Measurements from ENCODE around the gene HIRIP3.

The HIRIP3 gene

DNA sequence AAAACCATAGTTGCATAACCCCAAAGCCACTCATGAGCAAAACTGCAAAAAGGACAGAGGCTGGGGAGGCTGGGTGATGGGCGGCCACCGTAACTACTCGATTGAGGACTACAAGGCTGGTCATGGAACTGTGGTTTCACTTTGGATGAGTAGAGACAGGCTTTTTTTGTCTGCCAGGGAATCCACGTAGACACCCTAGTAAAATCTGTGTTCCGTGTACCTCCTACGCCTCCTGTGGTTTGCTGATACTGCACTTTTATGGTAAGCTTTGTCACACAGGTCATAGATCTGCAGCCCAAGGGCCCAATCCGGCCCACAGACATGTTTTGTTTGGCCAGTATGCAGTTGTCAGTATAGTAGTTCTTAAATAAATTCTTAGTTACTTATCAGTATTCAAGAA, 37.9 kb upstream of the HIRIP3 start:
- Histone ChIP-seq H3K27ac (ENCODE audit: low read depth, low read length) (no peak overlapping the region), H3K4me1 (ENCODE audit: control insufficient read depth, low read length) (0 out of 2 replicates have a peak, but pooled peaks cover 3% of the 10 kb centered on the region), H3K4me3 (ENCODE audit: low read length) (no peak overlapping the region), H4K20me1 (ENCODE audit: control insufficient read depth, insufficient read depth, low read depth, low read length) (no peaks in the 10 kb centered on the region), H3K27me3 (ENCODE audit: control insufficient read depth, low read length) (peaks cover 28% of the 10 kb centered on the region), H3K9me3 (ENCODE audit: control insufficient read depth, insufficient read depth, low read length) (peaks cover 4% of the 10 kb centered on the region; the same call in 1 of the 2 replicates), H3K4me2 (ENCODE audit: low read length) (no peak overlapping the region), H3K79me2 (ENCODE audit: control insufficient read depth, low read length) (no peaks in the 10 kb centered on the region), H3K9me2 (replicated peaks; ENCODE audit: control insufficient read depth, low read length) (no peaks in the 10 kb centered on the region), H3F3A (ENCODE audit: control insufficient read depth, insufficient read depth) (no peaks in the 10 kb centered on the region), H3K36me3 (ENCODE audit: control insufficient read depth, low read length) (no peaks in the 10 kb centered on the region)
- TF ChIP-seq CTCF (IDR thresholded peaks at IDR 0.05; ENCODE audit: low read depth, low read length, poor library complexity, severe bottlenecking): no peak
- TF ChIP-seq EZH2phosphoT487 (IDR thresholded peaks at IDR 0.05; ENCODE audit: borderline replicate concordance, low read length): no peak

DNA sequence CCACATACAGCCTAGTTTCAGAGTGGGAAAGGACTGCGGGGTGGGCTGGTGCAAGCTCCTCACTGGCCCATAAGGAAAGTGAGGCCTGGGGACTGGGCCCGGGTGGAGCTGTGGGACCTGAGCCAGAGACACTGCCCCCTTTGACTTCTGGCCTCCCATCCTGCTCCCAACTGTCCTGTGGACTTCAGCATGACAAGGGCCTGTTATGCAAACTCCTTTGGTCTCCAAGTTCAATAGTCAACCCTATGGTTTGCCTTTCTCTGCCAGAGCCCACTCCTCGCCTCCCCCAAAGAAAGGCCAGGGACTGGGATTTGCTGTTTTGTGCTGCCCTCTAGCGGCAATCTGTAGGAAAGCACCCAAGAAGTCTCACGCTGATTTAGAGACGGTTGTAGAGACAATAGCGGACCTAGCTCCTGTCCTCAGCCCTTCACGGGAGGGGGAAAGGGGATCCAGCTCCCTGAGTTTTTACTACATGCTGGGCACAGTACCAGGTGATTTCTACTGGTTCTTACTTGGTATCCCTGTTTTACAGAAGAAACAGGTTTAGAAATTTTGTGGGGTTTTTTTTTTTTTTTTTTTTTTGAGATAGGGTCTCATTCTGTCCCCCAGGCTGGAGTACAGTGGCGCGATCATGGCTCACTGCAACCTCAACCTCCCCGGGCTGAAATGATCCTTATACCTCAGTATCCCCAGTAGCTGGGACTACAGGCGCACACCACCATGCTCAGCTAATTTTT, 36.8 kb upstream of the HIRIP3 start:
- Histone ChIP-seq H3K4me2 (ENCODE audit: low read length) (no peak overlapping the region), H3K27me3 (ENCODE audit: control insufficient read depth, low read length) (peaks cover 38% of the 10 kb centered on the region), H3K79me2 (ENCODE audit: control insufficient read depth, low read length) (no peaks in the 10 kb centered on the region), H3F3A (ENCODE audit: control insufficient read depth, insufficient read depth) (no peaks in the 10 kb centered on the region), H3K9me3 (ENCODE audit: control insufficient read depth, insufficient read depth, low read length) (peaks cover 4% of the 10 kb centered on the region; the same call in 1 of the 2 replicates), H3K36me3 (ENCODE audit: control insufficient read depth, low read length) (no peaks in the 10 kb centered on the region), H3K27ac (ENCODE audit: low read depth, low read length) (no peak overlapping the region), H3K4me1 (ENCODE audit: control insufficient read depth, low read length) (0 out of 2 replicates have a peak, but pooled peaks cover 3% of the 10 kb centered on the region), H3K9me2 (replicated peaks; ENCODE audit: control insufficient read depth, low read length) (no peaks in the 10 kb centered on the region), H4K20me1 (ENCODE audit: control insufficient read depth, insufficient read depth, low read depth, low read length) (no peaks in the 10 kb centered on the region), H3K4me3 (ENCODE audit: low read length) (no peak overlapping the region)
- TF ChIP-seq EZH2phosphoT487 (IDR thresholded peaks at IDR 0.05; ENCODE audit: borderline replicate concordance, low read length) (no peak), CTCF (IDR thresholded peaks at IDR 0.05; ENCODE audit: low read depth, low read length, poor library complexity, severe bottlenecking) (peak; percentile 97)

DNA sequence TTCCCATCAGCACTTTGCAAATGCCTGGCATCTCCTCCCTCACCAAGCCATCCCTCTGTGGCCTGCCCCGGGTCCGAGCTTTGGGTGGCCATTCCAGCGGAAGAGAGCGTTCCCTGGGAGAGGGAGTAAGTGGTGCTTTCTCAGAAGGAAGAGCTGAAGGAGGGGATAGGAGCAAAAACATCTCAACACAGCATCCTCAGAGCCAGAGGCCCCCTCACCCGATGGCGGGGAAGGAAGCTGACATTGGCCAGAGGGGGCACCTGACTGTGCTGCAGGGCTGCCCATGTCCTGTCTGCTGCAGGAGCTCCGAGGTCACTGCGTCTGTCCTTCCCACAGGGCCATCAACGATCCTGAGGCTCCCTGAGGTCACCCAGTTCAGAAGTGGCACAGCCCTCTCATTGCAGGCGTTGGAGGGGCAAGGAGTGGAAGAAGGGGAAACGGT, 36.1 kb upstream of the HIRIP3 start:
- Histone ChIP-seq H3K27ac (ENCODE audit: low read depth, low read length) (no peak overlapping the region), H3K4me3 (ENCODE audit: low read length) (no peak overlapping the region), H4K20me1 (ENCODE audit: control insufficient read depth, insufficient read depth, low read depth, low read length) (no peaks in the 10 kb centered on the region), H3K4me1 (ENCODE audit: control insufficient read depth, low read length) (0 out of 2 replicates have a peak, but pooled peaks cover 3% of the 10 kb centered on the region), H3K27me3 (ENCODE audit: control insufficient read depth, low read length) (peaks cover 45% of the 10 kb centered on the region), H3K36me3 (ENCODE audit: control insufficient read depth, low read length) (no peaks in the 10 kb centered on the region), H3K4me2 (ENCODE audit: low read length) (no peak overlapping the region), H3K79me2 (ENCODE audit: control insufficient read depth, low read length) (no peaks in the 10 kb centered on the region), H3F3A (ENCODE audit: control insufficient read depth, insufficient read depth) (no peaks in the 10 kb centered on the region), H3K9me3 (ENCODE audit: control insufficient read depth, insufficient read depth, low read length) (peaks cover 4% of the 10 kb centered on the region; the same call in 1 of the 2 replicates), H3K9me2 (replicated peaks; ENCODE audit: control insufficient read depth, low read length) (no peaks in the 10 kb centered on the region)
- no peak for TF ChIP-seq CTCF (IDR thresholded peaks at IDR 0.05; ENCODE audit: low read depth, low read length, poor library complexity, severe bottlenecking)
- no peak for TF ChIP-seq EZH2phosphoT487 (IDR thresholded peaks at IDR 0.05; ENCODE audit: borderline replicate concordance, low read length)

Measured in DOHH2 (cell line).